Astrocyte (in vitro differentiated cells and primary cell): ENCODE results near the gene COL5A1.

Source experiments
- CTCF ChIP-seq: IDR thresholded peaks from 2 replicates; pipeline ENCODE4 v1.5.1; 2011; ENCODE audit warnings: low read depth, mild to moderate bottlenecking, inconsistent platforms, low read length, moderate library complexity; ENCODE audit not compliant: insufficient read depth
- EZH2 ChIP-seq: IDR thresholded peaks from 2 replicates; pipeline ENCODE4 v1.6.1; 2012; ENCODE audit warnings: mild to moderate bottlenecking, low read length, inconsistent platforms; ENCODE audit not compliant: insufficient read depth

GRCh38 chr9:134636149-134636507, 5.5 kb upstream of the COL5A1 start:
- TF ChIP-seq CTCF = no peak
- TF ChIP-seq EZH2 = no peak
